SIG-M5 treated with dmso at 0.1 percent for 504 hours (cell line): Measurements from ENCODE around the gene COL4A1.
A peak's percentile ranks its signal among the peaks of the same experiment; 100 is the strongest.

Experiments
- DNase-seq: peaks from one replicate; lab custom pipeline; 2025; ENCODE audit not compliant: unreplicated experiment; lab: John Stamatoyannopoulos, UW

The COL4A1 gene

DNA sequence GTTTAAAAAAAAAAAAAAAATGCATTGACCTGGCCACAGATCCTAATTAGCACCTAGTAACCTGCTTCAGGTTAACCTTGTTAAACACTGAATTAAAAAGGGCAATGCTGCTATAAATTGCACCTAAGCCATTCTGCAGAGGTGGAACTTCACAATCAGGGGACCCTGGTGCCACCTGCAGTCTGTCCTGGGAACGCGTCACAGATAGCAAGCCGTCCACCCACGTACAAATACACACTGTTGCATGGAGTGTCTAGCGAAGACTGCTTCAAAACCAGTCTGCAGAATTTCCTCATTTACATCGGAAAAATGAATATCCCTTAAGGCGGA, 169.3 kb downstream of the COL4A1 start:
- no peak for DNase-seq

DNA sequence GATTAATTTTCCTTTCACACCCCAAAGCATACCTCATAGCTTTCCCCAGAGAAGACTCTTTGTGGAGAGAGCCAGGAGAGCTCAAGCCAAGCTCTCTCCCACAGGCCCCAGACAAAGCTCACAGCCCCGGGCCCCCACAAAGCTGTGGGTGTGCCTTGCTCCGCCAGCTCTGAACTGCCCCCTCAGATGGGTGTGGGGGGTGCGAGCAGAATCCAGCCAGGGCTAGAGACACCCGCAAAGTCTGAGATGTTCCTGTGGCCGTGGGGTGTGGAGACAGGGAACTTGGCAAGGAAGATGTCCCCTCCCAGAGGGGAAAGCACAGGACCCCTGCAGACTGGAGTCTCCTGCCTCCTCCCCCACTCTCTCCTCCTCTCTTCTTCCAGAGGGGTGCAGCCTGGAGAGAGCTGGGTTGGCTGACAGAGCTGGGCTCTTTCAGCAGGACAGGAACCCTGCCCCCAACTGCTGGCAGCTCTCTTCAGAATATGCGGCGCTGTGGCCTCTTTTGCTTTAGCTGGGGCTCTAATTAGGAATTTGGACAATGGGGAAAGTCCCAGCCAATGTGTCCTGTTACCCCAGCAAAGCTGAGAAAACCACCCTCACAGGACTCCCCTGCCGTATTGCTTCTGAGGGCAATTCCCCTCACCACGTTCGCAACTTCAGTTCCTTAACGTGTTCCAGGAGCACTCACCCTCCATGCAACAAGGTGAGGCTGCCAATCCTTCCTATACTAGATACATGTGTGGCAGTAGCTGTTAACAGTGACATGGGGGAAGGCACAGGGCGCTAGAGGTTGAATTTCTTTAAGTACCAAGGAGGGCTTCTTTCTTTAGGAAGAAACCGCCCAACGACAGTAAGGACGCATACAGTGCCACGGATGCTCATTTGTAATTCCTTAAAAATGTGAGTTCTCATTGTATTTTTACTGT, 170.0 kb downstream of the COL4A1 start:
- DNase-seq: no peak

DNA sequence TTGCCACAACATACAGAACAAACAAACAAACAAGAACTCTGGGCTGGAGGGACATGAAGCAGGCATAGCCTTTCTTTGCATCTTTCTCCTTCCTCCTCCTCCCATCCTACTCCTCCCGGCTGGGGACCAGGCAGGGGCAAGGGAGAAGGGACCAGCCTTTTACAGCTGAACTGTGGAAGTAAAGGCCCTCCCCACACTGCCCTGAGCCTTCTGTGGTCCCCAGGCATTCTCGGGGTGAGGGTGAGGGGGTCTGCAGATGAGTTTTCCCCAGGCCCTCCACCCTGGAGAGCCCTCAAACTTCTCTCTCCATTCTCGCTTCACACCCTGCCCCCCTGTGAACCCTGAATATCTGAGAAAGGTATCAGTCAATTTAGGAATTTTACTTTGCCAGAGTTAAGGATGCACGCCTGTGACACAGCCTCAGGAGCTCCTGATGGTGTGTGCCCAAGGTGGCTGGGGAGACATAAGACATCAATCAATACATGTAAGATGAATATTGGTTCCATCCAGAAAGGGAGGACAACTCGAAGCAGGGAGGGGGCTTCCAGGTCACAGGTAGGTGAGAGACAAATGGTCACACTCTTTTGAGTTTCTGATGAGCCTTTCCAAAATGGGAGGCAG, 170.9 kb downstream of the COL4A1 start:
- DNase-seq: no peak

DNA sequence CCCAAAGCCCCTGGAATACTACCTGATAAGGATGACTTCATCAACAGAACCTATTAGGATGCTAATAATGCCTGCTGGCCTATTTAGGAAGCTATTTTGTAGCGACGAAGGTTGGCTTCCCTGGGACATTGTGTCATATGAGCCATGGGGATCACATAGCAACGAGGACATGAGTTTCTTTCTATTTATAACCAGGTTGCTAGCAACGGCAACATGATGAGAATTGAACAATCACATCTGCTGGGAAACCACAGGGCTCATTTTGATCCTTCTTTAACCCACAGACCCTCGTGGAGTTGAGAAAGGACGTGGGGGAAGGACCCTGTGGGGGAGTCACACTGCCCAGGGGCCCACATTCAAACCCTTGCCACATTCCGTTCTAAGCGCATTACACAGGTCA, 172.2 kb downstream of the COL4A1 start:
- peak; percentile 86 for DNase-seq

DNA sequence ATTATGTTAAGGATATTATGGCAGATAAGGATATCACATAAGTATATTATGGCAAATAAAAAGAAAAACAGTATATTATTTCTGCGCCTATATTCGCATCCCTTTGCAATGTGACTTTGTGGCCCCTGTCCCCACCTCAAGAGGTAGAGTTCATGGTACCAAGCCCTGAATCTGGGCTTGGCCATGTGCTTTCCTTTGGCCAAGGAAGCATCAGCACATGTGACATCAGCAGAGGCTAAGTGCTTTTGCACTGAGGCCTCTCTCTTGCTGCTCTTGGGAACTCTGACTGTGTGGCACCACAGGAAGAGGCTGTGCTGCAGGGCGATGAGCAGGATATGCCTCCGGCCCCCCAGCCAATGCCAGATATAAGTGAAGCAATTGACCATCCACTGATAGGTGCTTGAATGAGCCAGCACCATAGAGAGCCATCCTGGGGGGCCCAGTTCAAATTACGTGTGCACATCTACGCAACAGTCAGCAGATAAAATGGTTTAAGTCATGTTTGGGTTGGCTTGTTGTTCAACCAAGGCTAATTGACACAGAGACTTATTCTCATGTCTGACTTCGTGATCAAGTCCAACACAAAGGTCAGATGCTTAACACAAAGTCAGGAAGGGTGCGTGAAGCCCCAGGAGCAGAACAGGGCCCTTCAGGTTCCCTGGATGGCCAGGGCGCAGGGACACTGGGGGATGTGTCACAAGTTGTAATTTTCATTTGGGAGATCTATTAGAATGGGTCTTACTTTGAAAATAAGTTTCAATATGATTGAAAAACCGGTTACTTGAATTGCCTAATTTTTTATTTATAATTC, 173.3 kb downstream of the COL4A1 start:
- DNase-seq: no peak

DNA sequence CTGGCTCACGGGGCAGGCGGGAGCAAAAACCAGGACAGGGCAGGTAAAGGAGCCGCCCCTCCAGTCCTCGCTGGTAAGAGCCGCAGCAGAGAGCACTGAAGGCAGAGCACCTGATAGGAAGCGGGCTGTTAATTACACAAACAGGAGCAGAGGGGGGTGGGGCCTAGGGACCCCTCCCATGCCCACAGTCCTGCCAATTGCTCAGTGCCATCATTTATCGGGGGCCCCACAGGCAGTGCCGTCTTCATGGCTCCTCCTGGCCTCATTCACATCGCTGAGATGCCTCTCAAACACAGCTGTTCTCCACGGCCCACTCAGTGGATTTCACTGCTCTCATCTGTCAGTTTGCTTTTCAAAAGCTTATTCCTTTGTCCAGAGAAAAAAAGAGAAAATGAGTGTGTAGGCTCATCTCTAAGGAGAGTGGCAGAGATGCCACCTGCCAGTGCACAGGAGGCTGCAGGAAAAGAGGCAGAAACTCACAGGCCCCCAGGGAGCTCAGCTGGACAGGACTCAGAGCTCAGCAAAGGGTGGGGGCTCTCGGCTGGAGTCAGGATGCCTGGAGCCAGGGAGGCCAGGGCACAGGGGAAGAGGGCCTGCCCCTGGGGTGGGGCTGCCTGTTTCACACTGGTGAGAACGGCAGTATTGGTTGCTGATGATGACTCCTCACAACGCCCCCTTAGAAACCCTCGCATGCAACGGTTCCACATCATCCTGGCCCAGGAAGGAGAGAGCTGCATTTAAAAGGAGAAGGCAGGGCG, 174.6 kb downstream of the COL4A1 start:
- DNase-seq: no peak

DNA sequence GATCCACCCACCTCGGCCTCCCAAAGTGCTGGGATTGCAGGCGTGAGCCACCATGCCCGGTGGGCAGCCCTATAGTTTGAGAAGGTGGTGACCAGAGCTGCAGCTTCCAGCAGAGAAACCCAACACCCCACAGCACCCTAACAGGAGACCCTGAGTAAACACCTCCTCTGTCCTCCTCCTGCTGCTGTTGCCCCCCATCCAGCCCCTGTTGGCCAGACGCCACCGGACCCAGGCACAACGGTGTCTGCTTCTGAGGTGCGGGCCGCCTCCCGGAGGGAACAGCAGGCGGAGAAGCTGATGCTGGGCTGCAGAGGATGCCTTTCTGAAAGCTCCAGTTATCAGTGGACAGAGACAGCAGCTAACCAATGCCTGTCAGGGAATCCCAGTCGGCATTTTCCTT, 175.5 kb downstream of the COL4A1 start:
- DNase-seq: no peak

DNA sequence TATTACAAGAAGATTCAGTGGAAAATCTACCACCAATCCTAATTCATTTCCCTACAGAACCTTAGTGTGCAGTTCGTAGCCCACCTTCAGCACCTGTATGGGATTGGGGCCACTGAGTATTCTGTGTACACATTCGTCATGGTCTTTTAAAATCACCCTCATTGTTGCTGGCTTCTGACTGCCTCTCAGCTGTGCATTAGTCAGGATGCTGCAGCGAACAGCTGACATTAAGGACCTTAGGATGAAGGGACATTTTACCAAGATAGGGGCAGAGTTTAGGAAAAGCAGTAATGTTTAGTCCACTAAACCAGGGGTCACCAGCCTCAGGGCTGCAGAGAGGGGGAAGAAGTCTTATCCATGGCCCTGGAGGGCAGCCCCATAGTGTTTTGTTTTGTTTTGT, 176.5 kb downstream of the COL4A1 start:
- no peak for DNase-seq

DNA sequence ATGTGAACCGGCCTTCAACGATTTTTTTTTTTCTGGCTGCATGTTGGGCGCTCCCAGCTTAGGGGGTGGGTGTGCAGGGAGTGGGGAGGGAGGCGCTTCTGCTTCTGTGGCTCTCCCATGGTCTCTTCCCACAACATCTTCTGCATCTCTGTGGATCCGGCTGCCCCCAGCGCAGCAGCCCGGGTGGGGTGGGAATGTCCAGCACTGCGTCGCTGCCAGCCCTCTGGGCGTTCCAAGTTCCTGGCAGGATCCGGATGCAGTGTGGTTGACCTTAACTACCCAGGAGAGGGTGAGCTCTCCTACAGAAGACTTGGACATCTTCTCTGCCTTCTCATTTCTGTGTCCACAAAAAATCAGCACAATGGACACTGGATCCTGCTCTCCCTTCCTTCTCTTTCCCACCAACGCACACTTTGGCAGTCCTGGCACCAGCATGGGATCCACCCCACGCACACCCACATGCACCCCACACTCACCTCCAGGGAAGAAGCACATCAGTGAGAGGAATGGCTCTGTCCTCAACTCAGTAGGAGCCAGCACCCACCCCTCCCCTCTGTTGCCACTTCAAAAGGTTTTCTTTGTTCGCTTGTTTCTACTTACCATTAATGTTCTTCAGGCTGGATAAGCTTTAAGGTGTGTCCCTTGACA, 177.3 kb downstream of the COL4A1 start:
- no peak for DNase-seq

DNA sequence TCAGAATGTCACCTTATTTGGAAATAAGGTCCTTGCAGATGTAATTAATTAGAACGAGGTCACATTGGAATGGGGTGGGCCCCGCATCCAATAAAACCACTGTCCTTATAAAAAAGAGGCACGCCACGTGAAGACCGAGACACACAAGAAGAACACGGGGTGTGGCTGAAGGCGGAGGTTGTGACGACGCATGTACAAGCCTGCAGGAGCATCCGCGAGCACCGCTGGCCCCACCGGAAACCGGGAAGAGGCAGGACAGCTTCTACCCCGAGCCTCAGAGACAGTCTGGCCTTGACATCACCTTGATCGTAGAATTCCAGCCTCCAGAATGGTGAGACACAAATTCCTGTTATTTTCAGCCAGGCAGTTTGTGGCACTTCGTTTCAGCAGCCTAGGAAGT, 177.9 kb downstream of the COL4A1 start:
- DNase-seq: no peak

DNA sequence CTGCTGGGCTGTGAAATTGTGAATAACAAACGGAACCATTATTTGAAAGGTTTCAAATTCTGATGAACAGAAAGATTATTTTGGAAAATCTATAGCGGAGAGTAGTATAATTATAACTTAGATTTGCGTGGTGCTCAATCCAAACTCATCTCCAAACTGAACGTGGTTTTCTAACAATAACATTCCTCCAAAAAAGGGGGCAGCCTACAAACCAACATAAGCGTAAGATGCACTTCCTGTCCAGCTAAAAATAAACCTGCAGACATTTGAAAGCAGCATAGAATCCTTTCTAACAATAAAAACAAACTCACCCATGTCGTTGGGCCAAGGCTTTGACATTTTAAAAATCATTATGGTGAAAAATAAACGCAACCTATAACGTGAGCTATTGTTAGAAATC, 178.4 kb downstream of the COL4A1 start:
- DNase-seq: no peak

DNA sequence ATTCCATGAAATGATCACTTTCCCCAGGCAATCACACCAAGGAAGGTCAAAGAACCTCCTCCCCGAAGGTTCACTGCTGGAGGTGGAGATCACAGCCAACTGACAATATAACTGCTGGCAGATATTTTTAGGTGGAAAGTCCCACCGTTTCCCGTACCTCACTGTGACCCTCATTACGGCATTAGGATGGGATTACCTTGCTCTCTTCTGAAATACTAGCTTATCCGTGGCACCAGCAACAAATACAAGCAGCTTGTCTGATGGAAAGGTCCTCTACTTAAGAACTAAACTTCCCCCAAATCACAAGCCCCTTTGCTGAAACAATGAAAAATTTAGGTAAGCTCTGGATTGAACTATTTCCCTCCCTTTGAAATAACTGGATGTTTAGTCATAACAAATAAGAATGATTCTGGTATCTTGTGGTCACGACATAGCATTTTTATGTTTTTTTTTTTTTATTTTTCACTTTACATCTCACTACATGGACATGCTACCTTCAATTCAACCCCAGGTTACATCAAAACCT, 178.9 kb downstream of the COL4A1 start:
- DNase-seq: no peak

DNA sequence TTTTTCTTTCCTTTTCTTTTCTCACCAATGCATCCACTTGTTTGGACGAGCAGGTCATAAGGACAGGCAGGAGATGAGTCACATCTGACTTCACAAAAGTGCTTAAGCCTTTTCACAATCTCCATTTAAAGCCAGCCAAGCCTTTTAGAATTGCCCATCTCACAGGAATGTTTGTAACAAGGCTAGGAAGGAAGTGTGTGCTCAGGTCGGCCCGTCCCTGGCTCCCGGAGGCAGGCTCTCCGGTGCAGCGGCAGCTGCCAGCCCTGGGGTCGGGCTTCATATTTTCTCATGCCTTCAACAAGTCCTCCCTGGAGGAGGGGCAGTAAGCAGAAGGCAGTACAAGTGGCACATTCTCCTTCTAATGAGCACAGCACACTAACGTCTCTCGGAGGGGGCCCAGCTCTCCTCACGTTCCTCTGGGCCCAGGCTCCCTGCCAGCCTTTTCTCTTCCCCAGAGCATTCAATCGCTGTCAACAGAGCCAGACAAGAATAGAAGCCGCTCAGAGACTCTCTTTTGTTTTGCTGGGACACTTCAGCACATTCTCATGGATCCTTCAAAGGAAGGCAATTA, 180.5 kb downstream of the COL4A1 start:
- DNase-seq: no peak

DNA sequence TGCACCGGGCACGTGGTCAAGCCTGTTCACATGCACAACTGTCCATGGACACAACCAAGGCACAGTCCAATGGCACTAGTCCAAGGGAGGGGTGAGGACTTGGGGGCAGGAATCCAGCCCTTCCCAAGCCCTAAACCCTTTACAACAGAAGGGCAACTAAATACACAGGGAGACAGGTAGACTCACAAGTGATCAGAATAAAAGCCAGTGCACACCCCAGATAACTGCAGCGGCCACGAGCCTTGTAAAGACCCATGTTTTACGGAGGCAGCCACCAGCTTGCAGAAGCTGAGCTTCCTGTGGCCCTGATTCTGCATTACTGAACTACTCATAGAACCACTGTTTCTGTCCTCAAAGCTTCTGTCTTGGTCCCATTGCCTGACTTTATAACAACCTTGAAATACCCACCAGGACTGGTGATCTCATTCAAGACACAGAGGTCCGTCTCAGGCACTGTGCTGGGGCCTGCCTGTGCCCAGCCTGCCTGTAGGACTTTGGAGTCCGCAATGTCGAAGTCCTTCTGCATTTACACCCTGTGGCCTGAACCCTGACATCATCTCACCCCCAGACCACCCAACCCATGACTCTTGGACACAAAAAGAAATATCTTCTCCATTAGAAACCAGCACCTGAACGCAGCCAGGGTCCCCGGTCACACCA, 181.2 kb downstream of the COL4A1 start:
- DNase-seq: no peak

DNA sequence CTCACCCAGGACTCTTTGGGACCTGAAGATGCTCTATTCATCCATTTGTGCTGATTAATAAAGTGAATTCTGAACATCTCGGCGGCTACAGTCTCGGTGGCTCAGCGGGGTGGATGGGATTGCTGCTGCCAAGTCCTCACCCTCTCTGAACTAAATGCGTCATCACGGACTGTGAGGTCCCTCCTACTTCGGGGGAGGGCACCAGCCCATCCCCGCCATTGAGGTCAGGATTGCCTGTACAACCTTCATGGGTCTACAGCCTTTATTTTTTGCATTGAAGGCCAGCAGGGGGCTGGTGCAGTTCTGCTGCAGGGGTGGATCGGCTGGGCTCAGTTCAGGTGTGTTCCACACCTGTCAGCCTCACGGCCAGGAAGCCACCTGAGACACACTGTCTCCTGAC, 181.8 kb downstream of the COL4A1 start:
- DNase-seq: no peak

DNA sequence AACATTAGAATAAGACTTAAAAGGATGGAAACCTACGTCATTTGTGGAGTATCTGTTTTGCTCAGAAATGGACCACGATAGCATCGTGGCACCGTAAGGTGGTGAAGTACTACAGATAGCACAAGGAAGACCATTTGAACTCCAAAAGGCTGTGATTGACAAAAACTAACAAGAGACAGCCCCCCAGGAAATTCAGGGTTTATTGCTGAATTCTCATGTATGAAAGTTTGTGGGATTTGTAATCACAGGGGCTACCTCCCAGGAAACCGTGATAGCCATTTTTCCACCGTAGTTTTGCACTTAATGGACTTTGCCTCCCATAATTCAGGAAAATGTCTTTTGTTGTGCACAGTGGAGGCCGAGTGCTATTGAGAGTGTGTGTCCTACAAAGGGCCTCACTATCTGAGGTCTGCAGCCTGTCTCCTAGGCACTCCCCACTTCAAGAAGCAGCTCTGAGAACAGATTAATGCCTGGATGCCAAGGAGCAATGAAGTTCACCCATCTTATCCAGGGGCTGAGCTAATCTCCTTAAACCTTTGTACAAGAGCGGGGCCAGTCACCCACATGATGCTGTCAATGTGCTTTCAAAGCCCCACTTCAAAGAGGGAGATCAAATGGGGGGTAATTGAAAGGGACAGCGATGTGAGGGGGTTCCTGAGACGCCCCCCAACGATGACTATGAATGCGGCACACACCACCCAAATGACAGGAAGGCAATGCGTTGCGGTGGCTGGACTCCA, 182.6 kb downstream of the COL4A1 start:
- DNase-seq: no peak

DNA sequence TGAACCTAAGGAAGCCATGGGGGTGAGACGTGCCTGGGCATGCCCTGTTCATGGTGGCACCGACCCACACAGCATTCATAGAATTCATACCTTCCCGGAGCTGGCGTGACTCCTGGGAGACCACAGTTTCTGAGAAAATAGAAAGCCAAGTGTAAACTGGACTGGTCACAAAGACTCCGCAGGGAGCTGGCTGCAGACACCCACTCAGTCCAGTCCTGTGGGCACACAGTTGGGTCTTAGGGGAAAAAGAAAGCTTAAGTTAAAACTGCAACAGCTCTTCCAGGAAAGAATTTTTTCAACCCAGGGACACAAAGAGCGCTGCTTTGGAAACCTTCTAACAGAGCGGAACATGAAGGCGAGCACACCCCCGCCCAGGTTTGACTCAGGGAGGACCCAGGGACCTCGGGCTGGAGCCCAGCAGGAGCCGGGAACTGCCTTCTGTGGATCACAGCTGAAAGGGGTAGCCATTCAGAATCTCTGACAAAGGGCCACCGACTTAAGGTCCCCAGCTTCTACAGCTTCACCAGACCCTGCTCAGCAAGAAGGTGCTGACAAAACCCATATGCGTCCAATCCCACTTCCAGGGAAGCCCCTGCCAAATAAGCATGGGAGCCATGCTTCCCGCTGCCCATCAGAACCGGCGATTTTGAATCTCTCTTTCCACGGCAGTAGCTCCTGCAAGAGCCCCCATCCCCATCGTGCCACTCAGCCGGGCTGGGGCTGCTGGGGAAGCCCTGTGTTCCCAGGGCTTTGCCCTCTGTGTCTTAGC, 183.7 kb downstream of the COL4A1 start:
- DNase-seq: no peak

DNA sequence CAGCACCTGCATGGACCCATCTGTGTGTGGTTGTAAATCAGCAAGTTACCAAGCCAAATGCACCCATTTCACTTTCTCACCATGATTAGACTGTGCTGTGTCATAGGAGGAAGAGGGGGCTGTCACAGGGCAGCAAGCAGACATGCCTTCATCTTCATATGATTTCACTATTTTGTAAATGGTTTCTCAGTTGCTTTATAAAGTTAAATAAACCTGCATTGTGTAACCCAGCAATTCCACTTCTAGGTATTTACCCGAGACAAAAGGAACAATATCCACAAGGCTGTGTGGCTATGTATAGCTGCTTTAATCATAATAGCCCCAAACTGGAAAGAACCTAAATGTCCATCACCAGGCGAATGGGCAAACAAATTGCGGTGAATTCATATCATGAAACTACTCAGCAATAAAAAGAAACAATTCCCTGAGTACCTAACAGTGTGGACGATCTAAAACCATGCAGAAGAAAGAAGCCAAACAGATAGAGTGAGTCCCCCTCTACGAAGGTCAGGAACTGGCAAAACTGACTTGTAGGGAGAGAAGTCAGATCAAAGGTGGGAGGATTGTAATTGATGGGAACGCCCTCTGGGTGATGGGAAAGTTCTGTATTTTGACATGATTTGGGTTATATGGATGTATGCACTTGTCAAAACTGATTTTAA, 185.4 kb downstream of the COL4A1 start:
- DNase-seq: no peak
